CD4-positive, CD25-positive, alpha-beta regulatory T cell (primary cell): ENCODE data around the gene CDK5RAP3. TPM values are rescaled to one million over a fixed set of nuclear protein-coding genes. Genes with fewer than 3 reads are reported as not detected.

ENCODE experiments used
- ATAC-seq, 2 donors: fragments of 150-1000 bp; cut with Tn5 transposase; one replicate each; pipeline ENCODE4 v1.10.0; 2021; ENCODE audit warnings: low read depth in 2 of 2, moderate number of reproducible peaks in 2 of 2, moderate library complexity in 1 of 2
- DNase-seq, 3 donors: peaks; one replicate each; pipeline versions ENCODE4 v3.0.0 to v3.0.0-alpha.2; 2012 to 2022; ENCODE audit warnings: mixed read lengths in 1 of 3
- H3K27ac ChIP-seq: one replicate; pipeline ENCODE4 v1.7.0; 2013; ENCODE audit warnings: mild to moderate bottlenecking, low read length; ENCODE audit not compliant: insufficient read depth, poor library complexity, severe bottlenecking
- H3K27me3 ChIP-seq: one replicate; pipeline ENCODE4 v1.7.0; 2013; ENCODE audit warnings: low read length; ENCODE audit not compliant: control insufficient read depth, insufficient read depth
- H3K36me3 ChIP-seq: one replicate; pipeline ENCODE4 v1.7.0; 2013; ENCODE audit warnings: mild to moderate bottlenecking, low read length, moderate library complexity; ENCODE audit not compliant: control insufficient read depth, insufficient read depth
- H3K4me1 ChIP-seq: 2 replicates; pipeline ENCODE4 v1.7.0; 2013; ENCODE audit warnings: mild to moderate bottlenecking, low read length; ENCODE audit not compliant: insufficient read depth, control insufficient read depth, poor library complexity, severe bottlenecking
- H3K4me3 ChIP-seq: one replicate; pipeline ENCODE4 v1.7.0; 2013; ENCODE audit warnings: low read depth, mild to moderate bottlenecking, low read length, moderate library complexity
- H3K9me3 ChIP-seq, 2 experiments: 1 replicate in 1 of 2; 2 replicates in 1 of 2; pipeline ENCODE4 v1.7.0; 2013; ENCODE audit warnings: low read length in 2 of 2, mild to moderate bottlenecking in 1 of 2, moderate library complexity in 1 of 2; ENCODE audit not compliant: control insufficient read depth in 2 of 2
- H3K27ac Mint-ChIP-seq, 3 donors: one replicate each; pipeline ENCODE4 v1.8.0; 2020 to 2022; ENCODE audit warnings: mild to moderate bottlenecking in 3 of 3, mixed read lengths in 3 of 3, moderate library complexity in 2 of 3
- H3K27me3 Mint-ChIP-seq: one replicate; pipeline ENCODE4 v1.8.0; 2022; ENCODE audit warnings: mild to moderate bottlenecking, mixed read lengths
- H3K36me3 Mint-ChIP-seq: one replicate; pipeline ENCODE4 v1.8.0; 2020; ENCODE audit warnings: mixed read lengths
- H3K4me1 Mint-ChIP-seq, 4 donors: one replicate each; pipeline ENCODE4 v1.8.0; 2020 to 2022; ENCODE audit warnings: mixed read lengths in 4 of 4, mild to moderate bottlenecking in 1 of 4
- H3K4me3 Mint-ChIP-seq, 4 donors: one replicate each; pipeline ENCODE4 v1.8.0; 2020 to 2022; ENCODE audit warnings: mild to moderate bottlenecking in 4 of 4, mixed read lengths in 4 of 4, moderate library complexity in 3 of 4
- H3K9me3 Mint-ChIP-seq, 7 donors: one replicate each; pipeline ENCODE4 v1.8.0; 2020 to 2022; ENCODE audit warnings: mixed read lengths in 7 of 7, mild to moderate bottlenecking in 3 of 7, moderate library complexity in 2 of 7
- polyA plus RNA-seq, 4 donors: library from polyadenylated mRNA; unstranded; fragments of 300-500 nt; fragmentation: Illumina TruSeq; gene quantifications; one replicate each; pipeline ENCODE4 v1.2.3, GENCODE V29; 2021
- total RNA-seq: library from RNA; stranded (reverse); gene quantifications from one replicate; pipeline ENCODE4 v1.2.3, GENCODE V29; 2022

CDK5RAP3 gene
- total and polyA plus RNA-seq, 5 donors from 2014 or later, result 68.9 to 256 (median 72.1) TPM

- H3K27ac ChIP-seq, result no peak overlapping the region
- peaks cover 19 to 70% (median 39%) of the 10 kb centered on the region in 4 donors for H3K4me1 Mint-ChIP-seq
- DNase-seq, result peak in 1 of 3 donors; percentile 56
- peak overlapping the region in 2 of 3 donors; percentile 31 to 52 for H3K27ac Mint-ChIP-seq
- H3K27me3 Mint-ChIP-seq, result no peaks in the 10 kb centered on the region
- peaks cover 30% of the 10 kb centered on the region for H3K4me1 ChIP-seq
- peaks cover 7% of the 10 kb centered on the region for H3K36me3 ChIP-seq
- H3K36me3 Mint-ChIP-seq, result peaks cover 23% of the 10 kb centered on the region
- ATAC-seq, result no peak
- H3K4me3 Mint-ChIP-seq, result peak overlapping the region in 3 of 4 donors; percentile 5 to 85 (median 8)
- no peaks in the 10 kb centered on the region for H3K9me3 Mint-ChIP-seq
- no peaks in the 10 kb centered on the region for H3K27me3 ChIP-seq
- H3K4me3 ChIP-seq, result no peak overlapping the region
- no peaks in the 10 kb centered on the region for H3K9me3 ChIP-seq
These were observed 25.8 kb upstream of the CDK5RAP3 start for GRCh38 chr17:47945080-47945479.

GRCh38 chr17:47945529-47946508, 25.1 kb upstream of the CDK5RAP3 start:
- no peak for DNase-seq
- Mint-ChIP-seq H3K27ac (peak overlapping the region in 2 of 3 donors; percentile 9 to 31), H3K36me3 (peaks cover 23% of the 10 kb centered on the region), H3K4me1 (peaks cover 19 to 66% (median 39%) of the 10 kb centered on the region in 4 donors), H3K27me3 (no peaks in the 10 kb centered on the region), H3K4me3 (peak overlapping the region in 3 of 4 donors; percentile 5 to 85 (median 8)), H3K9me3 (no peaks in the 10 kb centered on the region)
- Histone ChIP-seq H3K27ac (no peak overlapping the region), H3K4me1 (peaks cover 29% of the 10 kb centered on the region), H3K4me3 (no peak overlapping the region), H3K9me3 (no peaks in the 10 kb centered on the region), H3K36me3 (peaks cover 7% of the 10 kb centered on the region), H3K27me3 (no peaks in the 10 kb centered on the region)
- no peak for ATAC-seq

DNA sequence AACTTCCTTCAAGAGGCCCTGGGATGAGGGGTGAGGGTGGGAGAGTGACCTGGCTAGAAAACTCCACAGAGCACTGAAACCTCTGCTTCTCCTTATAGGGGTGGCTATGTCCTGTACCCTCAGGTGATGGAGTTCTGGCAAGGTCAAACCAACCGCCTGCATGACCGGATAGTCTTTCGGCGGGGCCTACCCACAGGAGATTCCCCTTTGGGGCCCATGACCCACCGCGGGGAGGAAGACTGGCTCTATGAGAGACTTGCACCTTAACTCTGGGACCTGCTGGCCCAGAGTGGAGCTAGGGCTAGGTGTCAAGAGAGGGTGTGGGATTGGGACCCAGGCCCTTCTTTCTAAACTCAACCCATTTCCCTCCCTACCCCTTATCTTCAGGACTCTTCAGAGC, 24.4 kb upstream of the CDK5RAP3 start:
- peaks cover 15 to 59% (median 35%) of the 10 kb centered on the region in 4 donors for H3K4me1 Mint-ChIP-seq
- Histone ChIP-seq H3K4me1 (peaks cover 25% of the 10 kb centered on the region), H3K4me3 (no peak overlapping the region), H3K9me3 (no peaks in the 10 kb centered on the region), H3K36me3 (peaks cover 7% of the 10 kb centered on the region), H3K27ac (no peak overlapping the region), H3K27me3 (no peaks in the 10 kb centered on the region)
- DNase-seq (no peak), ATAC-seq (no peak)
- H3K27ac Mint-ChIP-seq, result peak overlapping the region in 2 of 3 donors; percentile 9 to 60
- peaks cover 23% of the 10 kb centered on the region for H3K36me3 Mint-ChIP-seq
- no peaks in the 10 kb centered on the region for H3K9me3 Mint-ChIP-seq
- H3K27me3 Mint-ChIP-seq, result no peaks in the 10 kb centered on the region
- peak overlapping the region in 2 of 4 donors; percentile 28 to 67 for H3K4me3 Mint-ChIP-seq

DNA sequence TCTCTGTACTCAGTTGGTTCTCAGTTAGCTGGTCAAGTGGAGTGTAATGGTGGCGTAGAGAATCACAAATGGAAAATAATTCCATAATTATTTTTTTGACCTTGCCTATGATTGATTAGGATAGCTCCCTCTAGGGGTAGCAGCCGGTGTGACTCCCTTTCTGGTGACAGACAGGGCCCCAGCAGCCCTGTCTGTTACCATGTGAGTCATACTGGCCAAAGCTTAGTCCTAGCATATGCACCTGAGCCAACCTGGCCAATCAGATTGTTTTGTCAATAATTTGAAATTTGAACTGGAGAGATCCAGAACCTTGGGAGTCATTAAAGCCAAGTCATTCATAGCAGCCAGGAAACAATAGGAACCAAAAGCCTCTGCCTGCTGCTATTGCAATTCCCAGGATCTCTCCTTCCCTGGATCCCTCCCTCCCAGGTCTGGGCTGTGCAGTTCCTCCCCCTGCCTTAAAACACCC, 23.9 kb upstream of the CDK5RAP3 start:
- peak overlapping the region in 3 of 4 donors; percentile 8 to 67 (median 41) for H3K4me3 Mint-ChIP-seq
- H3K27me3 Mint-ChIP-seq, result no peaks in the 10 kb centered on the region
- H3K27me3 ChIP-seq, result no peaks in the 10 kb centered on the region
- H3K27ac ChIP-seq, result no peak overlapping the region
- H3K27ac Mint-ChIP-seq, result peak overlapping the region; percentile 60 to 80 (median 65)
- H3K4me1 Mint-ChIP-seq, result peaks cover 15 to 55% (median 34%) of the 10 kb centered on the region in 4 donors
- no peak overlapping the region for H3K4me3 ChIP-seq
- H3K36me3 Mint-ChIP-seq, result peaks cover 23% of the 10 kb centered on the region
- peak; percentile 79 to 83 for ATAC-seq
- H3K9me3 ChIP-seq, result no peaks in the 10 kb centered on the region
- peak; percentile 56 to 84 (median 62) for DNase-seq
- H3K4me1 ChIP-seq, result peaks cover 21% of the 10 kb centered on the region
- peaks cover 7% of the 10 kb centered on the region for H3K36me3 ChIP-seq
- H3K9me3 Mint-ChIP-seq, result no peaks in the 10 kb centered on the region

DNA sequence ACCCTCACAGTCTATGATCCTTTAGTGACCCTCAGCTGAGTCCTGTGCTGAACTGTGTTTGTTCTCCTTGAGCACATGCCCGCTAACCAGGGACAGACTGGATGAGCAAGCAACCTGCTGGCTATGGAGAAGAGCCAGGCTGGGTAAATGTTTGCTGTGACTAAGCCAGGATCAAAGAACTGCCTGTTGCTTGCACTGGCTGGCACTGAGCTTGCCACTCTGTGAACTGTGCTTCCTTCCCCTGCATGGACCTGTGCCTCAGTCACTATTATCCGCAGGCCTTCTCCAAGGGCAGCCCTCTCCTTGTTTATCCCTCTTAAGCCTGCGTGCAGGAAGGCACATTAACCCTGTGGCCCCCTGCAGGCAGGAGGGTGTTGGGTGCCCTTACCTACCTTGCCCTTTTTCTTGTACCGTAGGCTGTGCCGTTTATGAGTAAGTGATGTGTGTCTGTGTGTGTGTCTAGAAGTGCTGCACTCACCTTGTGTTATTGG, 22.2 kb upstream of the CDK5RAP3 start:
- Mint-ChIP-seq H3K9me3 (no peaks in the 10 kb centered on the region), H3K27me3 (no peaks in the 10 kb centered on the region), H3K27ac (peak overlapping the region in 1 of 3 donors; percentile 13), H3K4me3 (peak overlapping the region in 2 of 4 donors; percentile 61 to 93), H3K36me3 (peaks cover 23% of the 10 kb centered on the region), H3K4me1 (peaks cover 15 to 40% (median 25%) of the 10 kb centered on the region in 4 donors)
- no peak overlapping the region for H3K27ac ChIP-seq
- no peak for DNase-seq
- no peak for ATAC-seq
- H3K27me3 ChIP-seq, result no peaks in the 10 kb centered on the region
- peaks cover 7% of the 10 kb centered on the region for H3K36me3 ChIP-seq
- H3K4me1 ChIP-seq, result peaks cover 12% of the 10 kb centered on the region
- H3K4me3 ChIP-seq, result no peak overlapping the region
- no peaks in the 10 kb centered on the region for H3K9me3 ChIP-seq

DNA sequence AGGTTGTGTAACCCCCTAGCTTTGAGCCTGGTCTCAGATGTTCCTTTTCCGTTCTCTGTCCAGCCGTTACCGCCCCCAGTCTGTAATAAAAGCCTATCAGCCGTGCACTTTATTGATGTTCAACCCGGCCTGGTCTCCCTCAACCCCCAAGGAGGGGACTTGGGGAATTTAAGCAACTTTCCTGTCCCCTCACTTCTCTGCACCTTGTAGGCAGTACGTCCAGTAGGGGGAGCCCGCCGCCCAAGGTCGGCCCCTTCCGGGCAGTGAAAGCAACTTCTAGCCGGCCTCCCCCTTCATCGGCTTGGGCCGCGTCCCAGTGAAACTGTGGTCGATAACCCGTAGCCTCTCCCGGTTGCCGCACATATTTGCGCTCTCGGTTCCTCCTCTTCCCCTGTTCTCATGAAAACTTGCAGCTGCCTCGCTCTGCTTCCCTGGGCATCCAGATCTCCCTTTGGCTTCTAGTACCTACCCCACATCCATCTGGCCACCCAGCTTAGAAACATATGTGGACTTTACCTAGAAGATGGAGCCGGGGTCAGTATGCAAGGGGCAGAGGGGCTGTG, 21.6 kb upstream of the CDK5RAP3 start:
- Mint-ChIP-seq H3K27ac (peak overlapping the region; percentile 13 to 57 (median 50)), H3K9me3 (no peaks in the 10 kb centered on the region), H3K27me3 (no peaks in the 10 kb centered on the region), H3K36me3 (peaks cover 23% of the 10 kb centered on the region), H3K4me1 (peaks cover 15 to 39% (median 24%) of the 10 kb centered on the region in 4 donors), H3K4me3 (peak overlapping the region; percentile 61 to 93 (median 78))
- ATAC-seq (peak; percentile 58 to 65), DNase-seq (peak; percentile 68 to 80 (median 72))
- Histone ChIP-seq H3K4me3 (peak overlapping the region; percentile 68), H3K9me3 (no peaks in the 10 kb centered on the region), H3K27ac (no peak overlapping the region), H3K4me1 (peaks cover 12% of the 10 kb centered on the region), H3K27me3 (no peaks in the 10 kb centered on the region), H3K36me3 (peaks cover 7% of the 10 kb centered on the region)

- Histone ChIP-seq H3K27me3 (no peaks in the 10 kb centered on the region), H3K4me1 (peaks cover 12% of the 10 kb centered on the region), H3K36me3 (peaks cover 7% of the 10 kb centered on the region), H3K27ac (no peak overlapping the region), H3K9me3 (no peaks in the 10 kb centered on the region), H3K4me3 (peak overlapping the region; percentile 68)
- Mint-ChIP-seq H3K9me3 (no peaks in the 10 kb centered on the region), H3K36me3 (peaks cover 20% of the 10 kb centered on the region), H3K4me3 (peak overlapping the region in 2 of 4 donors; percentile 83 to 93), H3K27ac (peak overlapping the region in 2 of 3 donors; percentile 13 to 57), H3K27me3 (no peaks in the 10 kb centered on the region), H3K4me1 (peaks cover 11 to 33% (median 21%) of the 10 kb centered on the region in 4 donors)
- no peak for ATAC-seq
- DNase-seq, result peak in 1 of 3 donors; percentile 20
These were observed 21.0 kb upstream of the CDK5RAP3 start for GRCh38 chr17:47949946-47950345.
